Measurements from ENCODE around the gene PF4V1.

Gene PF4V1

GRCh38 chr4:73860917-73861316, 7.8 kb downstream of the PF4V1 start:
- H4K12ac ChIP-seq (ENCODE audit: low read depth, low read length) = no peak overlapping the region
- H3K79me2 ChIP-seq (ENCODE audit: control insufficient read depth, insufficient read depth, low read length, poor library complexity) = no peaks in the 10 kb centered on the region
- no peaks in the 10 kb centered on the region for H3K36me3 ChIP-seq (ENCODE audit: control insufficient read depth in 1 of 2, insufficient read depth in 2 of 2, low read length in 2 of 2)
- H2AFZ ChIP-seq (ENCODE audit: insufficient read depth, low read length, poor library complexity) = no peak overlapping the region
- H3K18ac ChIP-seq (ENCODE audit: low read length) = no peak overlapping the region
- no peak overlapping the region for H2BK120ac ChIP-seq (ENCODE audit: insufficient read depth, low read length, poor library complexity)
- H3K4me1 ChIP-seq (ENCODE audit: control insufficient read depth in 1 of 2, insufficient read depth in 2 of 2, low read length in 2 of 2) = no peaks in the 10 kb centered on the region
- H3K9me3 ChIP-seq (ENCODE audit: insufficient read depth, low read depth, low read length) = peaks cover 1% of the 10 kb centered on the region
- no peak overlapping the region for H4K8ac ChIP-seq (ENCODE audit: low read depth, low read length)
- no peak overlapping the region for H3K4me2 ChIP-seq (ENCODE audit: low read length)
- WGBS (ENCODE audit: extremely low coverage, insufficient coverage, insufficient read length) = no CpG with 5 or more reads among the region's 3 CpGs
- no peak overlapping the region for H2BK5ac ChIP-seq (ENCODE audit: low read depth, low read length, poor library complexity)
- H3K27ac ChIP-seq (ENCODE audit: low read depth, low read length) = no peak overlapping the region
- H3K4ac ChIP-seq (ENCODE audit: low read depth, low read length) = no peak overlapping the region
- no peak overlapping the region for H3K14ac ChIP-seq (ENCODE audit: low read length)
- no peaks in the 10 kb centered on the region for H3K79me1 ChIP-seq (ENCODE audit: low read length)
- H4K91ac ChIP-seq (ENCODE audit: low read depth, low read length) = no peak overlapping the region
- no peak overlapping the region for H3K23ac ChIP-seq (ENCODE audit: low read length)
- H2BK12ac ChIP-seq (ENCODE audit: low read length) = no peak overlapping the region
- no peak overlapping the region for H3K4me3 ChIP-seq (ENCODE audit: low read depth, low read length)
- H2AK5ac ChIP-seq (ENCODE audit: low read length) = no peak overlapping the region
- H3K27me3 ChIP-seq (ENCODE audit: insufficient read depth, low read length) = no peaks in the 10 kb centered on the region
- DNase-seq = no peak
- no peak overlapping the region for H3K9ac ChIP-seq (ENCODE audit: low read length)

GRCh38 chr4:73862322-73862721, 9.2 kb downstream of the PF4V1 start:
- Histone ChIP-seq H3K14ac (ENCODE audit: low read length) (no peak overlapping the region), H2AK5ac (ENCODE audit: low read length) (no peak overlapping the region), H3K9me3 (ENCODE audit: insufficient read depth, low read depth, low read length) (peaks cover 1% of the 10 kb centered on the region), H3K4me2 (ENCODE audit: low read length) (no peak overlapping the region), H2BK120ac (ENCODE audit: insufficient read depth, low read length, poor library complexity) (no peak overlapping the region), H3K9ac (ENCODE audit: low read length) (no peak overlapping the region), H4K12ac (ENCODE audit: low read depth, low read length) (no peak overlapping the region), H3K36me3 (ENCODE audit: control insufficient read depth in 1 of 2, insufficient read depth in 2 of 2, low read length in 2 of 2) (no peaks in the 10 kb centered on the region), H3K4ac (ENCODE audit: low read depth, low read length) (no peak overlapping the region), H3K79me1 (ENCODE audit: low read length) (no peaks in the 10 kb centered on the region), H2BK12ac (ENCODE audit: low read length) (no peak overlapping the region), H2BK5ac (ENCODE audit: low read depth, low read length, poor library complexity) (no peak overlapping the region), H3K79me2 (ENCODE audit: control insufficient read depth, insufficient read depth, low read length, poor library complexity) (no peaks in the 10 kb centered on the region), H2AFZ (ENCODE audit: insufficient read depth, low read length, poor library complexity) (no peak overlapping the region), H3K27me3 (ENCODE audit: insufficient read depth, low read length) (no peaks in the 10 kb centered on the region), H4K8ac (ENCODE audit: low read depth, low read length) (no peak overlapping the region), H3K4me3 (ENCODE audit: low read depth, low read length) (no peak overlapping the region), H3K4me1 (ENCODE audit: control insufficient read depth in 1 of 2, insufficient read depth in 2 of 2, low read length in 2 of 2) (no peaks in the 10 kb centered on the region), H4K91ac (ENCODE audit: low read depth, low read length) (no peak overlapping the region), H3K27ac (ENCODE audit: low read depth, low read length) (no peak overlapping the region), H3K18ac (ENCODE audit: low read length) (no peak overlapping the region), H3K23ac (ENCODE audit: low read length) (no peak overlapping the region)
- WGBS (ENCODE audit: extremely low coverage, insufficient coverage, insufficient read length) = no CpG with 5 or more reads among the region's 1 CpG
- DNase-seq = no peak

- Histone ChIP-seq H4K91ac (ENCODE audit: low read depth, low read length) (no peak overlapping the region), H3K4ac (ENCODE audit: low read depth, low read length) (no peak overlapping the region), H2AFZ (ENCODE audit: insufficient read depth, low read length, poor library complexity) (no peak overlapping the region), H4K8ac (ENCODE audit: low read depth, low read length) (no peak overlapping the region), H3K23ac (ENCODE audit: low read length) (no peak overlapping the region), H2BK5ac (ENCODE audit: low read depth, low read length, poor library complexity) (no peak overlapping the region), H2BK12ac (ENCODE audit: low read length) (no peak overlapping the region), H4K12ac (ENCODE audit: low read depth, low read length) (no peak overlapping the region), H3K4me3 (ENCODE audit: low read depth, low read length) (no peak overlapping the region), H3K27me3 (ENCODE audit: insufficient read depth, low read length) (no peaks in the 10 kb centered on the region), H3K4me1 (ENCODE audit: control insufficient read depth in 1 of 2, insufficient read depth in 2 of 2, low read length in 2 of 2) (peaks cover 5 to 7% of the 10 kb centered on the region in 2 experiments), H2AK5ac (ENCODE audit: low read length) (no peak overlapping the region), H3K36me3 (ENCODE audit: control insufficient read depth in 1 of 2, insufficient read depth in 2 of 2, low read length in 2 of 2) (no peaks in the 10 kb centered on the region), H3K9ac (ENCODE audit: low read length) (no peak overlapping the region), H3K4me2 (ENCODE audit: low read length) (no peak overlapping the region), H3K14ac (ENCODE audit: low read length) (no peak overlapping the region), H3K79me1 (ENCODE audit: low read length) (no peaks in the 10 kb centered on the region), H3K18ac (ENCODE audit: low read length) (no peak overlapping the region), H3K27ac (ENCODE audit: low read depth, low read length) (no peak overlapping the region), H3K79me2 (ENCODE audit: control insufficient read depth, insufficient read depth, low read length, poor library complexity) (no peaks in the 10 kb centered on the region), H2BK120ac (ENCODE audit: insufficient read depth, low read length, poor library complexity) (no peak overlapping the region), H3K9me3 (ENCODE audit: insufficient read depth, low read depth, low read length) (no peaks in the 10 kb centered on the region)
- peak in 1 of 2 donors; percentile 19 for DNase-seq
- WGBS (ENCODE audit: extremely low coverage, insufficient coverage, insufficient read length) = no CpG with 5 or more reads among the region's 2 CpGs
Measured at GRCh38 chr4:73864365-73864764, 11.3 kb downstream of the PF4V1 start.

DNA sequence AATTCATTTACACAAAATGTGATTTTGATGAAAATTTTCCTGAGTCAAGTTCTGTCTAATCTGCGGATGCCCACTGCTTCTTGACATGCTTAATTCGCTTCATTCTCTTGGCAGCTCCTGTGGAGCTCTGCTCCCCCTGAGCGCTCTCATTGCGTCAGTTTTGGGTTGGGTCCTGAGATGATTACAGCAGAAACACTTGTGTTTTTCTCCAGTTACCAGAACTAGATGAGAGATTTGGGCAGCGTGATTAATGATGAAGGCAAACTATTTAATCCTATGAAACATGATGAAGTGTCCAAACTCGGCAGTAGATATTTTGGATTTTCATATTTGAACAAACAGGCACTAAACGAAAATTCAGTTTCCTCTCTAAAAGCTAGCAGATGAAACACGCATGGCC, 11.9 kb downstream of the PF4V1 start:
- H2AK5ac ChIP-seq (ENCODE audit: low read length) = no peak overlapping the region
- no peak overlapping the region for H2AFZ ChIP-seq (ENCODE audit: insufficient read depth, low read length, poor library complexity)
- no peak overlapping the region for H2BK120ac ChIP-seq (ENCODE audit: insufficient read depth, low read length, poor library complexity)
- H3K23ac ChIP-seq (ENCODE audit: low read length) = no peak overlapping the region
- H2BK12ac ChIP-seq (ENCODE audit: low read length) = no peak overlapping the region
- DNase-seq = no peak
- no peak overlapping the region for H3K4me2 ChIP-seq (ENCODE audit: low read length)
- no peak overlapping the region for H3K27ac ChIP-seq (ENCODE audit: low read depth, low read length)
- no peak overlapping the region for H3K14ac ChIP-seq (ENCODE audit: low read length)
- no peak overlapping the region for H3K4ac ChIP-seq (ENCODE audit: low read depth, low read length)
- H3K4me1 ChIP-seq (ENCODE audit: control insufficient read depth in 1 of 2, insufficient read depth in 2 of 2, low read length in 2 of 2) = peaks cover 5 to 8% of the 10 kb centered on the region in 2 experiments
- no peaks in the 10 kb centered on the region for H3K79me1 ChIP-seq (ENCODE audit: low read length)
- H4K91ac ChIP-seq (ENCODE audit: low read depth, low read length) = no peak overlapping the region
- no peak overlapping the region for H3K4me3 ChIP-seq (ENCODE audit: low read depth, low read length)
- no peaks in the 10 kb centered on the region for H3K36me3 ChIP-seq (ENCODE audit: control insufficient read depth in 1 of 2, insufficient read depth in 2 of 2, low read length in 2 of 2)
- no peak overlapping the region for H2BK5ac ChIP-seq (ENCODE audit: low read depth, low read length, poor library complexity)
- no CpG with 5 or more reads among the region's 8 CpGs for WGBS (ENCODE audit: extremely low coverage, insufficient coverage, insufficient read length)
- H3K9me3 ChIP-seq (ENCODE audit: insufficient read depth, low read depth, low read length) = no peaks in the 10 kb centered on the region
- H3K79me2 ChIP-seq (ENCODE audit: control insufficient read depth, insufficient read depth, low read length, poor library complexity) = no peaks in the 10 kb centered on the region
- H3K18ac ChIP-seq (ENCODE audit: low read length) = no peak overlapping the region
- H4K8ac ChIP-seq (ENCODE audit: low read depth, low read length) = no peak overlapping the region
- H3K27me3 ChIP-seq (ENCODE audit: insufficient read depth, low read length) = no peaks in the 10 kb centered on the region
- no peak overlapping the region for H4K12ac ChIP-seq (ENCODE audit: low read depth, low read length)
- no peak overlapping the region for H3K9ac ChIP-seq (ENCODE audit: low read length)
